Activated naive CD4-positive, alpha-beta T cell treated with anti-CD3 and anti-CD28 coated beads for 36 hours (primary cell): ENCODE results near the gene CYFIP2. TPM values are rescaled to one million over a fixed set of nuclear protein-coding genes. Genes with fewer than 3 reads are reported as not detected.

Experiments
- CTCF ChIA-PET: fragments of 350-600 bp; sonication (Branson Sonifier 250); formaldehyde crosslinking; loops from one replicate; lab custom pipeline; 2021; ENCODE audit warnings: antibody characterized with exemption; lab: Charles Lee
- DNase-seq: peaks from one replicate; pipeline ENCODE4 v3.0.0-alpha.2; 2020
- H3K27ac Mint-ChIP-seq: one replicate; pipeline ENCODE4 v1.8.0; 2021; ENCODE audit warnings: mild to moderate bottlenecking, mixed read lengths
- H3K27me3 Mint-ChIP-seq: one replicate; pipeline ENCODE4 v1.8.0; 2021; ENCODE audit warnings: low read depth, mixed read lengths
- H3K36me3 Mint-ChIP-seq: one replicate; pipeline ENCODE4 v1.8.0; 2021; ENCODE audit warnings: low read depth, mixed read lengths
- H3K4me1 Mint-ChIP-seq: one replicate; pipeline ENCODE4 v1.8.0; 2021; ENCODE audit warnings: low read depth, mixed read lengths
- H3K4me3 Mint-ChIP-seq: one replicate; pipeline ENCODE4 v1.8.0; 2021; ENCODE audit warnings: mild to moderate bottlenecking, moderate library complexity, mixed read lengths
- H3K9me3 Mint-ChIP-seq: one replicate; pipeline ENCODE4 v1.8.0; 2021; ENCODE audit warnings: mixed read lengths
- intact Hi-C: fragments of 100-400 bp; cut with micrococcal nuclease; formaldehyde crosslinking; loops from one replicate; pipeline ENCODE4 v1.15.1; 2023
- total RNA-seq, 2 experiments: library from RNA; stranded (reverse); gene quantifications; one replicate each; pipeline ENCODE4 v1.2.3, GENCODE V29; 2021

Gene CYFIP2
- total RNA-seq, 2 experiments from 2014 or later = 490 to 492 TPM

DNA sequence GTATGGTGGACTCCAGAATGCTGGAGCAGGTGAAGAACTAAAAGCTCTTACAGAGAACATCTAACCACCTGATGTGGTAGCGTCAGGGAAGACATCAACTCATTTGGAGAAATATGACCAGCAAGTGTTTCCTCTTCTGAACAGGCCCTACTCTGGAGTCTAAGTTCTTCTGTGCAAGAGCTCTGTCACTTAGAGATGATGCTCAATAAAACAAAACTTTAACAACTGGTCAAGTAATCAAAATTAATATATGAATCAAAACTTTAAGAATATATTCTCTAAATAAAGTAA lies 85.8 kb downstream of the CYFIP2 start:
- DNase-seq = no peak
- Mint-ChIP-seq H3K27me3 (no peaks in the 10 kb centered on the region), H3K4me3 (no peak overlapping the region), H3K36me3 (peaks cover 45% of the 10 kb centered on the region), H3K27ac (peak overlapping the region; percentile 86), H3K9me3 (no peaks in the 10 kb centered on the region), H3K4me1 (peaks cover 48% of the 10 kb centered on the region)
- intact Hi-C loops = loop anchor here (1.0 to 5.0 kb wide), 7 partner anchors 21 to 429 kb away; partner anchors contain the start of gene THG1L
- CTCF ChIA-PET = interaction anchor here (1.2 to 4.2 kb wide), 4 partner anchors 7 to 125 kb away, joined by 3 to 26 read pairs (median 5); a partner anchor contains a TSS

GRCh38 chr5:157352756-157353340 lies 86.9 kb downstream of the CYFIP2 start:
- H3K36me3 Mint-ChIP-seq = peaks cover 44% of the 10 kb centered on the region
- H3K4me3 Mint-ChIP-seq = no peak overlapping the region
- peaks cover 47% of the 10 kb centered on the region for H3K4me1 Mint-ChIP-seq
- CTCF ChIA-PET = interaction anchor here (0.5 to 4.2 kb wide), 5 partner anchors 9 to 305 kb away, joined by 3 to 26 read pairs (median 7); a partner anchor contains a TSS
- no peaks in the 10 kb centered on the region for H3K9me3 Mint-ChIP-seq
- intact Hi-C loops = loop anchor here (5.0 kb wide), 1 partner anchor 431 kb away; no protein-coding TSS in a partner anchor
- DNase-seq = peak; percentile 21
- no peaks in the 10 kb centered on the region for H3K27me3 Mint-ChIP-seq
- H3K27ac Mint-ChIP-seq = no peak overlapping the region

- no peak for DNase-seq
- H3K9me3 Mint-ChIP-seq = no peaks in the 10 kb centered on the region
- peaks cover 36% of the 10 kb centered on the region for H3K4me1 Mint-ChIP-seq
- H3K27ac Mint-ChIP-seq = no peak overlapping the region
- CTCF ChIA-PET = interaction anchor here (0.6 to 4.2 kb wide), 9 partner anchors 9 to 233 kb away, joined by 3 to 26 read pairs (median 4); a partner anchor contains a TSS
- no peak overlapping the region for H3K4me3 Mint-ChIP-seq
- intact Hi-C loops = loop anchor here (5.0 kb wide), 1 partner anchor 432 kb away; no protein-coding TSS in a partner anchor
- H3K36me3 Mint-ChIP-seq = peaks cover 48% of the 10 kb centered on the region
- H3K27me3 Mint-ChIP-seq = no peaks in the 10 kb centered on the region
Measured at GRCh38 chr5:157354800-157355199, 88.9 kb downstream of the CYFIP2 start.

DNA sequence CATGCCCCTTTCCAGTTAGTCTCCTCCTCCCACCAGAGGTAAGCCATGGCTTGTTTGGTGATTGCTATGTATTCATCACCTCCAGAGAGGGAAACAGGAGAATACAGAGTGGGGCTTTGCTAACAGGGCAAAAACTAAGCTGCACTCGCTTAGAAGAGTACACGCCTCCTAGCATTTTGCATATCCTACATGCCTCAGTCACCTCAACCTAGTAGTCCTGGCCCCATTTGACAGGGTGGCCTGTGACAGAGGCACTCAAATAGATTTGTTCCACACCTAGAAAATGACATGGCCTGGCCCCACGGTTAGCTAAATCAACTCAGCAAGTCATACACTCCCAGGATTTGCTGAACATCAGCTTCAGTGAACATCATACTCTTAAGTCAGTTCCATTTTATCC lies 90.7 kb downstream of the CYFIP2 start:
- no peaks in the 10 kb centered on the region for H3K27me3 Mint-ChIP-seq
- CTCF ChIA-PET = interaction anchor here (0.7 to 2.7 kb wide), 5 partner anchors 11 to 29 kb away, joined by 4 to 16 read pairs (median 5); a partner anchor contains a TSS

DNA sequence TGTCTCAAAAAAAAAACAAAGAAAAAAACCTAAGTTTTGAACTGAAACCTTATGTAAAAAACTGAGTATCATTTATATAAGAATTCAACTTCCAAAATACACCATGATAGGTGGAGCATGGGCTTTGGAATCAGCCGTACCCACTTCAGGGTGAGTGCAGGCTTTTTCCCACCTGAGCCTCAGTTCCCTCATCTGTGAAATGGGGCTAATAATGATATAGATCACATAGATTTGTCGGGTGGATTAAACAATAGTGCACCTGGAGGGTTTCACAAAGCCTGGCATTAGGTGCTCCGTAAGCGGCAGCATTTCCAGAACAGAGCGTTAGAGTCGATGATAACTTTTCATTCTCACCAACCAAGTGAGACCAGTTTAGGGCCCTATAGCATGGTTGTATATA lies 91.9 kb downstream of the CYFIP2 start:
- peaks cover 47% of the 10 kb centered on the region for H3K36me3 Mint-ChIP-seq
- intact Hi-C loops = no loop called here
- no peak overlapping the region for H3K4me3 Mint-ChIP-seq
- no peaks in the 10 kb centered on the region for H3K9me3 Mint-ChIP-seq
- H3K27me3 Mint-ChIP-seq = no peaks in the 10 kb centered on the region
- no peak overlapping the region for H3K27ac Mint-ChIP-seq
- DNase-seq = no peak
- CTCF ChIA-PET = interaction anchor here (2.7 kb wide), 1 partner anchor 15 kb away, joined by 16 read pairs; no protein-coding TSS in a partner anchor
- peaks cover 11% of the 10 kb centered on the region for H3K4me1 Mint-ChIP-seq

More for the DNA sequence above, 90.7 kb downstream of the CYFIP2 start:
- Mint-ChIP-seq H3K4me3 (no peak overlapping the region), H3K9me3 (no peaks in the 10 kb centered on the region), H3K4me1 (peaks cover 21% of the 10 kb centered on the region), H3K36me3 (peaks cover 49% of the 10 kb centered on the region), H3K27ac (peak overlapping the region; percentile 10)
- no peak for DNase-seq
- intact Hi-C loops = no loop called here

- DNase-seq = no peak
- Mint-ChIP-seq H3K9me3 (no peaks in the 10 kb centered on the region), H3K27ac (peak overlapping the region; percentile 16), H3K4me3 (no peak overlapping the region), H3K4me1 (peaks cover 8% of the 10 kb centered on the region), H3K27me3 (no peaks in the 10 kb centered on the region), H3K36me3 (peaks cover 48% of the 10 kb centered on the region)
- CTCF ChIA-PET = interaction anchor here (0.6 to 0.7 kb wide), 2 partner anchors 20 to 52 kb away, joined by 3 read pairs; no protein-coding TSS in a partner anchor
- intact Hi-C loops = no loop called here
Measured at GRCh38 chr5:157358871-157359270, 92.9 kb downstream of the CYFIP2 start.

GRCh38 chr5:157359356-157360055 lies 93.6 kb downstream of the CYFIP2 start:
- Mint-ChIP-seq H3K27me3 (no peaks in the 10 kb centered on the region), H3K36me3 (peaks cover 52% of the 10 kb centered on the region), H3K4me3 (no peak overlapping the region), H3K27ac (peak overlapping the region; percentile 16), H3K4me1 (peaks cover 8% of the 10 kb centered on the region), H3K9me3 (no peaks in the 10 kb centered on the region)
- CTCF ChIA-PET = interaction anchor here (0.6 to 1.4 kb wide), 5 partner anchors 10 to 53 kb away, joined by 3 to 8 read pairs (median 4); no protein-coding TSS in a partner anchor
- no peak for DNase-seq
- intact Hi-C loops = no loop called here

GRCh38 chr5:157362012-157362411 lies 96.1 kb downstream of the CYFIP2 start:
- intact Hi-C loops = no loop called here
- CTCF ChIA-PET = interaction anchor here (0.6 to 2.9 kb wide), 3 partner anchors 19 to 381 kb away, joined by 3 to 7 read pairs (median 5); no protein-coding TSS in a partner anchor

GRCh38 chr5:157362502-157362901 lies 96.6 kb downstream of the CYFIP2 start:
- no peak overlapping the region for H3K27ac Mint-ChIP-seq

More at GRCh38 chr5:157362012-157362411, 96.1 kb downstream of the CYFIP2 start:
- no peak overlapping the region for H3K4me3 Mint-ChIP-seq
- H3K27me3 Mint-ChIP-seq = no peaks in the 10 kb centered on the region
- peak overlapping the region; percentile 32 for H3K27ac Mint-ChIP-seq
- H3K36me3 Mint-ChIP-seq = peaks cover 69% of the 10 kb centered on the region
- H3K9me3 Mint-ChIP-seq = no peaks in the 10 kb centered on the region
- DNase-seq = no peak
- peaks cover 8% of the 10 kb centered on the region for H3K4me1 Mint-ChIP-seq

GRCh38 chr5:157362982-157363381 lies 97.1 kb downstream of the CYFIP2 start:
- peaks cover 68% of the 10 kb centered on the region for H3K36me3 Mint-ChIP-seq
- no peak overlapping the region for H3K27ac Mint-ChIP-seq

More at GRCh38 chr5:157362502-157362901, 96.6 kb downstream of the CYFIP2 start:
- intact Hi-C loops = no loop called here
- Mint-ChIP-seq H3K36me3 (peaks cover 70% of the 10 kb centered on the region), H3K27me3 (no peaks in the 10 kb centered on the region), H3K4me1 (peaks cover 8% of the 10 kb centered on the region), H3K4me3 (no peak overlapping the region), H3K9me3 (no peaks in the 10 kb centered on the region)
- DNase-seq = no peak
- CTCF ChIA-PET = interaction anchor here (1.1 to 2.9 kb wide), 2 partner anchors 20 to 381 kb away, joined by 3 to 7 read pairs; no protein-coding TSS in a partner anchor

GRCh38 chr5:157365732-157366131 lies 99.8 kb downstream of the CYFIP2 start:
- DNase-seq = no peak
- H3K27me3 Mint-ChIP-seq = no peaks in the 10 kb centered on the region
- CTCF ChIA-PET = no interaction called here
- H3K4me3 Mint-ChIP-seq = no peak overlapping the region
- H3K4me1 Mint-ChIP-seq = peaks cover 24% of the 10 kb centered on the region
- intact Hi-C loops = no loop called here
- H3K27ac Mint-ChIP-seq = no peak overlapping the region
- H3K36me3 Mint-ChIP-seq = peaks cover 68% of the 10 kb centered on the region
- no peaks in the 10 kb centered on the region for H3K9me3 Mint-ChIP-seq

More at GRCh38 chr5:157362982-157363381, 97.1 kb downstream of the CYFIP2 start:
- H3K9me3 Mint-ChIP-seq = no peaks in the 10 kb centered on the region
- DNase-seq = no peak
- H3K4me3 Mint-ChIP-seq = no peak overlapping the region
- H3K4me1 Mint-ChIP-seq = peaks cover 8% of the 10 kb centered on the region
- no peaks in the 10 kb centered on the region for H3K27me3 Mint-ChIP-seq
- intact Hi-C loops = no loop called here
- CTCF ChIA-PET = interaction anchor here (0.5 to 2.9 kb wide), 3 partner anchors 13 to 380 kb away, joined by 3 to 7 read pairs (median 3); no protein-coding TSS in a partner anchor
